ENCODE results near the gene GON4L.

DNA sequence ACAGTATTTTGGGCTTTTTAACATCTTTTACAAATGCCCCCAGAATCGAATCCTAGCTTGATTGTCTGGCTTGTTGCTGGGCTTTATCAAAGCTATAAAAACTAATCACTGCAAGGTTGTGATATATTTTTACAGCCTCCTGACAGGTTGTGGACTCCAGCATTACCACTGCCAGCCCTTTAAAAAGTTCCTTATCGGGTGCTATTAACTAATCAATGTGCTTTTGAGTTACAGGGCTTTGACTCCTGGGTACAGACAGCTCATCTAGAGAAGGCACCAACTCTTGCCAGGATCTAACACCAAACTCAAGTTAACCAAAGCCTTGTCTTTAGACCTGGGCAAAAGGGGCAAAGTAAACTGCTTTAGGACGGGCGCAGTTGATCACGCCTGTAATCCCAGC is 16.6 kb downstream of the GON4L start:
- TF ChIP-seq, protein P1, sequence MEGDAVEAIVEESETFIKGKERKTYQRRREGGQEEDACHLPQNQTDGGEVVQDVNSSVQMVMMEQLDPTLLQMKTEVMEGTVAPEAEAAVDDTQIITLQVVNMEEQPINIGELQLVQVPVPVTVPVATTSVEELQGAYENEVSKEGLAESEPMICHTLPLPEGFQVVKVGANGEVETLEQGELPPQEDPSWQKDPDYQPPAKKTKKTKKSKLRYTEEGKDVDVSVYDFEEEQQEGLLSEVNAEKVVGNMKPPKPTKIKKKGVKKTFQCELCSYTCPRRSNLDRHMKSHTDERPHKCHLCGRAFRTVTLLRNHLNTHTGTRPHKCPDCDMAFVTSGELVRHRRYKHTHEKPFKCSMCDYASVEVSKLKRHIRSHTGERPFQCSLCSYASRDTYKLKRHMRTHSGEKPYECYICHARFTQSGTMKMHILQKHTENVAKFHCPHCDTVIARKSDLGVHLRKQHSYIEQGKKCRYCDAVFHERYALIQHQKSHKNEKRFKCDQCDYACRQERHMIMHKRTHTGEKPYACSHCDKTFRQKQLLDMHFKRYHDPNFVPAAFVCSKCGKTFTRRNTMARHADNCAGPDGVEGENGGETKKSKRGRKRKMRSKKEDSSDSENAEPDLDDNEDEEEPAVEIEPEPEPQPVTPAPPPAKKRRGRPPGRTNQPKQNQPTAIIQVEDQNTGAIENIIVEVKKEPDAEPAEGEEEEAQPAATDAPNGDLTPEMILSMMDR (optimal IDR thresholded peaks at IDR 0.05 in 1 of 3, IDR thresholded peaks at IDR 0.05 in 1 of 3, conservative IDR thresholded peaks at IDR 0.05 in 1 of 3; ENCODE audit: extremely low read depth in 1 of 3, insufficient read depth in 2 of 3, low read length in 3 of 3): no peak
- TF ChIP-seq EZH2 (IDR thresholded peaks at IDR 0.05; ENCODE audit: low read length): no peak
